ENCODE data around the gene TRMT112.

Gene TRMT112

DNA sequence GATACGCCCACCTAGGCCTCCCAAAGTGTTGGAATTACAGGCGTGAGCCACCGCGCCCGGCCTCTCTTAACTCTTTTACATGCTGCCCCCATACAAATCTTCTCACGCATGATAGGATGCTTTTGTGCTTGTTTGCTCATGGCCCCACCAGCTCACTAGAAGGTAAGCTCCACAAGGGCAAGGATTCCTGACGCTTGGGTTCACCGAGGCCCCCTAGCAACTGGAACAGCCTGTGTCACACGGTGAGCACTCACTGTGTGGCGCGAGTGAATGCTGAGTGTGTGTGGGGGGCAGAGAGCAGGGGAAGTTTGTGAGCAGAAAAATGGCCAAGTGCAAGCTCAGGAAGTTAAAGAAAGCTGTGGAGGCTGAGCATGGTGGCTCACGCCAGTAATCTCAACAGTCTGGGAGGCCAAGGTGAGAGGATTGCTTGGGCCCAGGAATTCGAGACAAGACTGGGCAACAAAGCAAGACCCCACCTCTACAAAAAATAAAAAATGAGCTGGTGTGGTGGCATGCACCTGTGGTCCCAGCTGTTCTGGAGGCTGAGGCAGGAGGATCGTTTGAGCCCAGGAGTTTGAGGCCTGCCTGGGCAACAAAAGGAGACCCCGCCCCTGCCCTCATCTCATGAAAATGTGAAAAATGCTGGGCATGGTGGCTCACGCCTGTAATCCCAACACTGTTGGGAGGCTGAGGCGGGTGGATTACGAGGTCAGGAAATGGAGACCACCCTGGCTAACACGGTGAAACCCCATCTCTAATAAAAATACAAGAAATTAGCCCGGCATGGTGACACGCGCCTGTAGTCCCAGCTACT lies 35.2 kb downstream of the TRMT112 start:
- no peak overlapping the region for H3K4me2 ChIP-seq (ENCODE audit: low read depth, low read length)
- no peaks in the 10 kb centered on the region for H3K9me2 ChIP-seq (replicated peaks; ENCODE audit: insufficient read depth, low read length)
- H3K9ac ChIP-seq (ENCODE audit: low read length), result no peak overlapping the region
- no peak overlapping the region for H3K27ac ChIP-seq (ENCODE audit: low read length)
- H3K9me3 ChIP-seq (replicated peaks; ENCODE audit: insufficient read depth, low read length), result no peaks in the 10 kb centered on the region
- TF ChIP-seq, protein P1, sequence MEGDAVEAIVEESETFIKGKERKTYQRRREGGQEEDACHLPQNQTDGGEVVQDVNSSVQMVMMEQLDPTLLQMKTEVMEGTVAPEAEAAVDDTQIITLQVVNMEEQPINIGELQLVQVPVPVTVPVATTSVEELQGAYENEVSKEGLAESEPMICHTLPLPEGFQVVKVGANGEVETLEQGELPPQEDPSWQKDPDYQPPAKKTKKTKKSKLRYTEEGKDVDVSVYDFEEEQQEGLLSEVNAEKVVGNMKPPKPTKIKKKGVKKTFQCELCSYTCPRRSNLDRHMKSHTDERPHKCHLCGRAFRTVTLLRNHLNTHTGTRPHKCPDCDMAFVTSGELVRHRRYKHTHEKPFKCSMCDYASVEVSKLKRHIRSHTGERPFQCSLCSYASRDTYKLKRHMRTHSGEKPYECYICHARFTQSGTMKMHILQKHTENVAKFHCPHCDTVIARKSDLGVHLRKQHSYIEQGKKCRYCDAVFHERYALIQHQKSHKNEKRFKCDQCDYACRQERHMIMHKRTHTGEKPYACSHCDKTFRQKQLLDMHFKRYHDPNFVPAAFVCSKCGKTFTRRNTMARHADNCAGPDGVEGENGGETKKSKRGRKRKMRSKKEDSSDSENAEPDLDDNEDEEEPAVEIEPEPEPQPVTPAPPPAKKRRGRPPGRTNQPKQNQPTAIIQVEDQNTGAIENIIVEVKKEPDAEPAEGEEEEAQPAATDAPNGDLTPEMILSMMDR (IDR thresholded peaks at IDR 0.05; ENCODE audit: low read length), result no peak
- TF ChIP-seq EZH2phosphoT487 (IDR thresholded peaks at IDR 0.05; ENCODE audit: low read length) (no peak), EZH2 (optimal IDR thresholded peaks at IDR 0.05; ENCODE audit: low read depth, low read length) (no peak)
- peaks cover 10% of the 10 kb centered on the region for H3K4me1 ChIP-seq (ENCODE audit: low read length)
- no peak overlapping the region for H3K4me3 ChIP-seq (ENCODE audit: low read length)
- H4K20me1 ChIP-seq (ENCODE audit: insufficient read depth, low read length), result no peaks in the 10 kb centered on the region
- H3F3A ChIP-seq (ENCODE audit: insufficient read depth, low read length), result peaks cover 7% of the 10 kb centered on the region
- H3K79me2 ChIP-seq (ENCODE audit: low read length), result peaks cover 33% of the 10 kb centered on the region
- H3K36me3 ChIP-seq (replicated peaks; ENCODE audit: insufficient read depth, low read length), result no peaks in the 10 kb centered on the region
- no peak for DNase-seq
- no peaks in the 10 kb centered on the region for H3K27me3 ChIP-seq (replicated peaks; ENCODE audit: insufficient read depth, low read length)
- H2AFZ ChIP-seq (ENCODE audit: low read length), result no peak overlapping the region

DNA sequence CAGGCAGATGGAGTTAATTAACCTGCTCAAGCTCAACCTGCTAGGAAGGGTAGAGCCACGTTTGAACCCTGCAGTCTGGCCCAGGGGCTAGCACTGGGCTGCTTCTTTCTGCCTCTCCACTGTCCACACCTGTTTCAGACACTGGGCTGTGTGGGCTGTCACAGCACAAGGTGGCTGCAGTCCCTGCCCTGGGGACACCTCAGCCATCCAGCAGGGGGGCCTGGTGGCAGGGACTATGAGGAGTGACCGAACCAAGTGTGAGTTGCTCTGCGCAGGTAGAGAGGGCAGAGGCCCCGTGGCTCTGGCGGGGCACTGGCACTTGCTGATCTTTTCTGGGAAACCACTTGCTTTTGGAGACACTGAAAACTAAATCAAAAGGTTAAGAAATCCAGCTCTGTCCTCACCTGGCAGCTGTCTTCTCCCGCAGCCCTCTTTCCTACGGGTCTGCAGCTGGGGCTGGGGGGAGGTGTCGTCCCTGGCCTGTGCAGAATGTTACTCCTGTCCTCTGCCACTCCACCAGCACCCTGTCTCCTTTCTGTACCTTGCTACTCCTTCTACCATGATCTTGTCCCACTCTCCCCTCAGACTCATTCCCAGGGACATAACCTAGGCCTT lies 38.7 kb downstream of the TRMT112 start:
- no peak overlapping the region for H3K4me3 ChIP-seq (ENCODE audit: low read length)
- no peaks in the 10 kb centered on the region for H3K27me3 ChIP-seq (replicated peaks; ENCODE audit: insufficient read depth, low read length)
- H3K9ac ChIP-seq (ENCODE audit: low read length), result no peak overlapping the region
- H3K36me3 ChIP-seq (replicated peaks; ENCODE audit: insufficient read depth, low read length), result peaks cover 3% of the 10 kb centered on the region; the same call in 1 of the 2 replicates
- H3K27ac ChIP-seq (ENCODE audit: low read length), result no peak overlapping the region
- H3K4me1 ChIP-seq (ENCODE audit: low read length), result peaks cover 7% of the 10 kb centered on the region
- H3K79me2 ChIP-seq (ENCODE audit: low read length), result peaks cover 28% of the 10 kb centered on the region
- H3K9me3 ChIP-seq (replicated peaks; ENCODE audit: insufficient read depth, low read length), result no peaks in the 10 kb centered on the region
- H3K9me2 ChIP-seq (replicated peaks; ENCODE audit: insufficient read depth, low read length), result no peaks in the 10 kb centered on the region
- no peak for TF ChIP-seq EZH2phosphoT487 (IDR thresholded peaks at IDR 0.05; ENCODE audit: low read length)
- TF ChIP-seq, protein P1 (IDR thresholded peaks at IDR 0.05; ENCODE audit: low read length), result no peak
- no peak for TF ChIP-seq EZH2 (optimal IDR thresholded peaks at IDR 0.05; ENCODE audit: low read depth, low read length)
- no peak overlapping the region for H3K4me2 ChIP-seq (ENCODE audit: low read depth, low read length)
- H2AFZ ChIP-seq (ENCODE audit: low read length), result no peak overlapping the region
- no peaks in the 10 kb centered on the region for H4K20me1 ChIP-seq (ENCODE audit: insufficient read depth, low read length)
- H3F3A ChIP-seq (ENCODE audit: insufficient read depth, low read length), result peaks cover 2% of the 10 kb centered on the region; the same call in 1 of the 2 replicates
- no peak for DNase-seq

DNA sequence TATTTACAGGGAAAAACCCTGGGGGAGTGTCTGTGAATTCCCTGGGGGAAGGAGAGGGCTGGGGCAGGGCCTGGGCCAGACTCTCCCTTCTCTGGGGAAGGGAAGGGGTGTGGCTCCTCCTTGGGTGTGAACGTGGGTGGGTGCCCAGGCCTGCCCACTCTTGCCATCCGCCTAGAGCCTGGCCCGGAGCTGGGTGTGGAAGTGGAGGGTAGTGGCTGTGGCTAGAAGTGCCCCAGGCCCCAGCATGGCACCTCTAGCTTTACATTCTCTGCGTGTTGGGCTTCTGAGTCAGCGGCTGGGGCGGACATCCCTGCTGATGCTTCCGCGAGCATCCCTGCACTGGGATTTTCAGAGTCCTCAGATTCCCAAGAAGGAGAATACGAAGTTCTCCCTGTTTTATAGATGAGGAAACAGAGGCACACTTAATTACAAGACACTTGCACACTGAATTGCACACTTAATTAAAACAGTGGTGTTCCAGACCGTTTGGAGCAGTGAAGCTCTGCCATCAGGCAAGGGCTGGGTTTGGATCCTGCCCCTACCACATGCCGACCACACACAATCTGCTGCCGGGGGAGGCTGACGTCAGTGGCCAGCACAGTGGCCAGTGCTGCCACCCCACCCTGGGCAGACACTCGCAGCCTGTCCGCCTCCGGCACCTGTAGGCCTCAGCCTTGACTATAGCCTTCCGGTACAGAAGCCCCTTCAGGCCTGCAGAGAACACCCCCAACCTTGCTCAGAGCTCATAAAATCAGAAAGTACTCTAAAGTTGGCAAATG lies 40.5 kb downstream of the TRMT112 start:
- H3K4me1 ChIP-seq (ENCODE audit: low read length), result 0 out of 2 replicates have a peak, but pooled peaks cover 1% of the 10 kb centered on the region
- H3K27me3 ChIP-seq (replicated peaks; ENCODE audit: insufficient read depth, low read length), result no peaks in the 10 kb centered on the region
- no peaks in the 10 kb centered on the region for H3K9me3 ChIP-seq (replicated peaks; ENCODE audit: insufficient read depth, low read length)
- no peak for TF ChIP-seq EZH2 (optimal IDR thresholded peaks at IDR 0.05; ENCODE audit: low read depth, low read length)
- TF ChIP-seq, protein P1 (IDR thresholded peaks at IDR 0.05; ENCODE audit: low read length), result no peak
- TF ChIP-seq EZH2phosphoT487 (IDR thresholded peaks at IDR 0.05; ENCODE audit: low read length), result no peak
- no peak overlapping the region for H2AFZ ChIP-seq (ENCODE audit: low read length)
- H3K9ac ChIP-seq (ENCODE audit: low read length), result no peak overlapping the region
- no peak overlapping the region for H3K4me2 ChIP-seq (ENCODE audit: low read depth, low read length)
- H3K4me3 ChIP-seq (ENCODE audit: low read length), result no peak overlapping the region
- DNase-seq, result peak; percentile 0
- H3F3A ChIP-seq (ENCODE audit: insufficient read depth, low read length), result peaks cover 7% of the 10 kb centered on the region
- peaks cover 17% of the 10 kb centered on the region for H3K79me2 ChIP-seq (ENCODE audit: low read length)
- H3K27ac ChIP-seq (ENCODE audit: low read length), result no peak overlapping the region
- peaks cover 3% of the 10 kb centered on the region; the same call in 1 of the 2 replicates for H3K36me3 ChIP-seq (replicated peaks; ENCODE audit: insufficient read depth, low read length)
- no peaks in the 10 kb centered on the region for H3K9me2 ChIP-seq (replicated peaks; ENCODE audit: insufficient read depth, low read length)
- no peaks in the 10 kb centered on the region for H4K20me1 ChIP-seq (ENCODE audit: insufficient read depth, low read length)
